Panc1 (cell line): ENCODE results near the gene PLPP4. TPM values are rescaled to one million over a fixed set of nuclear protein-coding genes. Genes with fewer than 3 reads are reported as not detected.

Source experiments
- ATAC-seq: fragments of 200-7000 bp; cut with Tn5 transposase; 2 replicates; pipeline ENCODE4 v1.9.1; 2020; ENCODE audit warnings: mild to moderate bottlenecking, moderate library complexity
- BruUV-seq: library from RNA; stranded (reverse); fragments of 400-500 nt; replicated peaks from 2 replicates; lab custom pipeline; 2021; lab: Mats Ljungman, UMichigan
- CTCF ChIA-PET: fragments of 300-600 bp; sonication (Branson Sonifier 250); formaldehyde crosslinking; loops from one replicate; lab custom pipeline; 2022; ENCODE audit warnings: antibody characterized with exemption; lab: Charles Lee
- POLR2A ChIA-PET: fragments of 300-600 bp; sonication (Branson Sonifier 250); formaldehyde crosslinking; loops from one replicate; lab custom pipeline; 2022; ENCODE audit warnings: antibody characterized with exemption; lab: Charles Lee
- DNase-seq: peaks from one replicate; pipeline ENCODE4 v3.0.0-alpha.2; 2010; ENCODE audit warnings: low read depth, low spot score
- H3K27ac ChIP-seq: 2 replicates; pipeline ENCODE4 v1.5.1; 2011; ENCODE audit warnings: mild to moderate bottlenecking, low read length, inconsistent platforms
- H3K27me3 ChIP-seq: fragments of 200-500 bp; sonication (Bioruptor generic); 2 replicates; pipeline ENCODE4 v1.6.0; 2014; ENCODE audit warnings: low read length, inconsistent platforms; ENCODE audit not compliant: control insufficient read depth, insufficient read depth
- H3K36me3 ChIP-seq: fragments of 200-500 bp; sonication (Bioruptor generic); 2 replicates; pipeline ENCODE4 v1.5.1; 2014; ENCODE audit warnings: inconsistent platforms, mild to moderate bottlenecking, low read length, moderate library complexity; ENCODE audit not compliant: control insufficient read depth, insufficient read depth
- H3K4me1 ChIP-seq: 2 replicates; pipeline ENCODE4 v1.5.1; 2011; ENCODE audit warnings: inconsistent platforms, mild to moderate bottlenecking, low read length, moderate library complexity; ENCODE audit not compliant: control insufficient read depth, insufficient read depth
- H3K4me3 ChIP-seq, 2 experiments: 2 replicates each; pipeline ENCODE4 v1.5.1; 2011 to 2012; ENCODE audit warnings: low read depth in 2 of 2, low read length in 2 of 2, mild to moderate bottlenecking in 2 of 2, inconsistent platforms in 1 of 2, moderate library complexity in 1 of 2
- H3K9me3 ChIP-seq: fragments of 200-500 bp; sonication (Bioruptor generic); 2 replicates; pipeline ENCODE4 v1.5.1; 2014; ENCODE audit warnings: low read depth, mild to moderate bottlenecking, inconsistent platforms, low read length, moderate library complexity; ENCODE audit not compliant: control insufficient read depth, insufficient read depth
- POLR2AphosphoS5 ChIP-seq: IDR thresholded peaks from 2 replicates; pipeline ENCODE4 v1.6.1; 2012; ENCODE audit warnings: mild to moderate bottlenecking, low read depth, low read length, moderate library complexity
- SIN3A ChIP-seq: IDR thresholded peaks from 2 replicates; pipeline ENCODE4 v1.6.1; 2012; ENCODE audit warnings: low read depth, mild to moderate bottlenecking, low read length, moderate library complexity, borderline replicate concordance; ENCODE audit not compliant: insufficient read depth
- TCF7L2 ChIP-seq: IDR thresholded peaks from 2 replicates; pipeline ENCODE4 v1.6.1; 2011; ENCODE audit warnings: mild to moderate bottlenecking, low read depth, low read length, inconsistent platforms
- in situ Hi-C: cut with HindIII; loops from 2 replicates; pipeline ENCODE4 v1.10.0; 2016; ENCODE audit warnings: low sequenced_read_pairs, low pct_unique_long_range_greater_than_20kb
- intact Hi-C: fragments of 100-400 bp; cut with micrococcal nuclease; formaldehyde crosslinking; loops from one replicate; pipeline ENCODE4 v1.10.0; 2022; ENCODE audit not compliant: unreplicated experiment
- total RNA-seq: library from RNA; stranded (reverse); gene quantifications from one replicate; pipeline ENCODE4 v1.2.1, GENCODE V29; 2021; ENCODE audit not compliant: unreplicated experiment
- TF ChIP-seq, protein P1 (sequence below): fragments of 450-650 bp; IDR thresholded peaks from 2 replicates; pipeline ENCODE4 v1.5.1; 2017; ENCODE audit warnings: mild to moderate bottlenecking
- TF ChIP-seq, protein P2 (sequence below), 2 experiments: IDR thresholded peaks; 2 replicates each; pipeline ENCODE4 v1.6.1; 2011 to 2012; ENCODE audit warnings: low read depth in 2 of 2, control low read depth in 1 of 2, low read length in 1 of 2, mild to moderate bottlenecking in 1 of 2, moderate library complexity in 1 of 2; ENCODE audit not compliant: insufficient read depth in 1 of 2

The PLPP4 gene
- total RNA-seq, 1 experiment from 2014 or later, result 0.18 TPM

DNA sequence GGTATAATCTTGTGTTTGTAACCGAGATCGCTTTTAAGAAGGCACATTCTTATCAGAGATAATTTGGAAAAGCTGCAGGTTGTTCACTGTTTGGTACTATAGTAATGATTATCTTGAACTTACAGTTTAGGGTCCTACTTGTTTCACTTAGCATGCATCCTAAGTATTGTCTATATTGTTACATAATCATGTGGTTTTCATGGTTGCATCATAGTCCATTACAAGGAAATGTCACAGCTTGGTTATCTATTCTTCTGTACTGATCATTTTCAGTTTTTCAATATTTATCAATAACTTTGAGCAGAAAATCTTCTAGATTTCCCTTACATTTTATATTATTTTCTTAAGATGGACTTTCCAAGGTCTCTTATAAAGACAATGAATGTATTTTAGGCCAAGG is 116.3 kb downstream of the PLPP4 start:
- no peak overlapping the region for H3K4me3 ChIP-seq
- no peak for TF ChIP-seq TCF7L2
- no peak for TF ChIP-seq POLR2AphosphoS5
- TF ChIP-seq SIN3A, result no peak
- TF ChIP-seq, protein P1, sequence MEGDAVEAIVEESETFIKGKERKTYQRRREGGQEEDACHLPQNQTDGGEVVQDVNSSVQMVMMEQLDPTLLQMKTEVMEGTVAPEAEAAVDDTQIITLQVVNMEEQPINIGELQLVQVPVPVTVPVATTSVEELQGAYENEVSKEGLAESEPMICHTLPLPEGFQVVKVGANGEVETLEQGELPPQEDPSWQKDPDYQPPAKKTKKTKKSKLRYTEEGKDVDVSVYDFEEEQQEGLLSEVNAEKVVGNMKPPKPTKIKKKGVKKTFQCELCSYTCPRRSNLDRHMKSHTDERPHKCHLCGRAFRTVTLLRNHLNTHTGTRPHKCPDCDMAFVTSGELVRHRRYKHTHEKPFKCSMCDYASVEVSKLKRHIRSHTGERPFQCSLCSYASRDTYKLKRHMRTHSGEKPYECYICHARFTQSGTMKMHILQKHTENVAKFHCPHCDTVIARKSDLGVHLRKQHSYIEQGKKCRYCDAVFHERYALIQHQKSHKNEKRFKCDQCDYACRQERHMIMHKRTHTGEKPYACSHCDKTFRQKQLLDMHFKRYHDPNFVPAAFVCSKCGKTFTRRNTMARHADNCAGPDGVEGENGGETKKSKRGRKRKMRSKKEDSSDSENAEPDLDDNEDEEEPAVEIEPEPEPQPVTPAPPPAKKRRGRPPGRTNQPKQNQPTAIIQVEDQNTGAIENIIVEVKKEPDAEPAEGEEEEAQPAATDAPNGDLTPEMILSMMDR, result no peak
- TF ChIP-seq, protein P2, sequence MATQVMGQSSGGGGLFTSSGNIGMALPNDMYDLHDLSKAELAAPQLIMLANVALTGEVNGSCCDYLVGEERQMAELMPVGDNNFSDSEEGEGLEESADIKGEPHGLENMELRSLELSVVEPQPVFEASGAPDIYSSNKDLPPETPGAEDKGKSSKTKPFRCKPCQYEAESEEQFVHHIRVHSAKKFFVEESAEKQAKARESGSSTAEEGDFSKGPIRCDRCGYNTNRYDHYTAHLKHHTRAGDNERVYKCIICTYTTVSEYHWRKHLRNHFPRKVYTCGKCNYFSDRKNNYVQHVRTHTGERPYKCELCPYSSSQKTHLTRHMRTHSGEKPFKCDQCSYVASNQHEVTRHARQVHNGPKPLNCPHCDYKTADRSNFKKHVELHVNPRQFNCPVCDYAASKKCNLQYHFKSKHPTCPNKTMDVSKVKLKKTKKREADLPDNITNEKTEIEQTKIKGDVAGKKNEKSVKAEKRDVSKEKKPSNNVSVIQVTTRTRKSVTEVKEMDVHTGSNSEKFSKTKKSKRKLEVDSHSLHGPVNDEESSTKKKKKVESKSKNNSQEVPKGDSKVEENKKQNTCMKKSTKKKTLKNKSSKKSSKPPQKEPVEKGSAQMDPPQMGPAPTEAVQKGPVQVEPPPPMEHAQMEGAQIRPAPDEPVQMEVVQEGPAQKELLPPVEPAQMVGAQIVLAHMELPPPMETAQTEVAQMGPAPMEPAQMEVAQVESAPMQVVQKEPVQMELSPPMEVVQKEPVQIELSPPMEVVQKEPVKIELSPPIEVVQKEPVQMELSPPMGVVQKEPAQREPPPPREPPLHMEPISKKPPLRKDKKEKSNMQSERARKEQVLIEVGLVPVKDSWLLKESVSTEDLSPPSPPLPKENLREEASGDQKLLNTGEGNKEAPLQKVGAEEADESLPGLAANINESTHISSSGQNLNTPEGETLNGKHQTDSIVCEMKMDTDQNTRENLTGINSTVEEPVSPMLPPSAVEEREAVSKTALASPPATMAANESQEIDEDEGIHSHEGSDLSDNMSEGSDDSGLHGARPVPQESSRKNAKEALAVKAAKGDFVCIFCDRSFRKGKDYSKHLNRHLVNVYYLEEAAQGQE (IDR thresholded peaks at IDR 0.05; ENCODE audit: insufficient read depth in 1 of 2, low read depth in 2 of 2, low read length in 1 of 2), result no peak
- H3K36me3 ChIP-seq, result no peaks in the 10 kb centered on the region
- H3K27me3 ChIP-seq, result no peaks in the 10 kb centered on the region
- intact Hi-C loops (no loop called here), in situ Hi-C loops (no loop called here)
- no peak for DNase-seq
- H3K4me1 ChIP-seq, result no peaks in the 10 kb centered on the region
- BruUV-seq, result no TSS peak
- ChIA-PET CTCF (no interaction called here), POLR2A (no interaction called here)
- H3K9me3 ChIP-seq, result no peaks in the 10 kb centered on the region
- H3K27ac ChIP-seq, result no peak overlapping the region
- no peak for ATAC-seq

DNA sequence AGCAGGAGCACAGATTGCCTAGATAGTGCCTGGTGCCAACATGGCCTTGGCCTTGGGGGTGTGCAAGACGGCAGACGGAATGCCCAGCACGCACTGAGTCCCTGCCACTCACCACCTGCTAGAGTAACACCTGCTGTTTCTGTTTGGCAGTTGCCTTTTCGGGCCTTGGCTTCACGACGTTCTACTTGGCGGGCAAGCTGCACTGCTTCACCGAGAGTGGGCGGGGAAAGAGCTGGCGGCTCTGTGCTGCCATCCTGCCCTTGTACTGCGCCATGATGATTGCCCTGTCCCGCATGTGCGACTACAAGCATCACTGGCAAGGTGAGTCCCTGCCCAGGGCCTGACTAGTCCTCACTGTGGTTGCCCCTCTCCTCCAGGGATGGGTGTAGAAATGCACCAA is 118.0 kb downstream of the PLPP4 start:
- no peaks in the 10 kb centered on the region for H3K9me3 ChIP-seq
- DNase-seq (no peak), ATAC-seq (no peak)
- CTCF ChIA-PET, result no interaction called here
- no peak overlapping the region for H3K27ac ChIP-seq
- TF ChIP-seq, protein P2 (IDR thresholded peaks at IDR 0.05; ENCODE audit: insufficient read depth in 1 of 2, low read depth in 2 of 2, low read length in 1 of 2), result no peak
- TF ChIP-seq, protein P1, result no peak
- TF ChIP-seq TCF7L2 (no peak), SIN3A (no peak), POLR2AphosphoS5 (no peak)
- intact Hi-C loops (no loop called here), in situ Hi-C loops (no loop called here)
- POLR2A ChIA-PET, result no interaction called here
- no peaks in the 10 kb centered on the region for H3K4me1 ChIP-seq
- H3K36me3 ChIP-seq, result no peaks in the 10 kb centered on the region
- no peaks in the 10 kb centered on the region for H3K27me3 ChIP-seq
- no peak overlapping the region for H3K4me3 ChIP-seq
- no TSS peak for BruUV-seq
